Right renal cortex interstitium (tissue), 3 donors: ENCODE data around the gene TOMM6. TPM values are rescaled to one million over a fixed set of nuclear protein-coding genes. Genes with fewer than 3 reads are reported as not detected.
A peak's percentile ranks its signal among the peaks of the same experiment; 100 is the strongest.

ENCODE experiments used
- DNase-seq, 3 donors: peaks; one replicate each; pipeline ENCODE4 v3.0.0-alpha.2; 2013; ENCODE audit warnings: low read depth in 3 of 3, low spot score in 2 of 3
- polyA plus RNA-seq, 3 donors: library from polyadenylated mRNA; unstranded; fragments of 120-200 nt; gene quantifications; one replicate each; pipeline ENCODE4 v1.2.1, GENCODE V29; 2013; ENCODE audit not compliant: insufficient read length in 3 of 3

TOMM6 gene
- 100 to 1,000 TPM; 234 to 257 (median 243) TPM for polyA plus RNA-seq

- peak; percentile 91 to 92 (median 92) for DNase-seq
Observed at GRCh38 chr6:41787219-41787917, at the start of gene TOMM6. TOMM6 (plus strand) TSS chr6:41787694; CDS start chr6:41787698, 4 bp downstream.

GRCh38 chr6:41739041-41739440, 48.5 kb upstream of the TOMM6 start:
- no peak for DNase-seq

DNA sequence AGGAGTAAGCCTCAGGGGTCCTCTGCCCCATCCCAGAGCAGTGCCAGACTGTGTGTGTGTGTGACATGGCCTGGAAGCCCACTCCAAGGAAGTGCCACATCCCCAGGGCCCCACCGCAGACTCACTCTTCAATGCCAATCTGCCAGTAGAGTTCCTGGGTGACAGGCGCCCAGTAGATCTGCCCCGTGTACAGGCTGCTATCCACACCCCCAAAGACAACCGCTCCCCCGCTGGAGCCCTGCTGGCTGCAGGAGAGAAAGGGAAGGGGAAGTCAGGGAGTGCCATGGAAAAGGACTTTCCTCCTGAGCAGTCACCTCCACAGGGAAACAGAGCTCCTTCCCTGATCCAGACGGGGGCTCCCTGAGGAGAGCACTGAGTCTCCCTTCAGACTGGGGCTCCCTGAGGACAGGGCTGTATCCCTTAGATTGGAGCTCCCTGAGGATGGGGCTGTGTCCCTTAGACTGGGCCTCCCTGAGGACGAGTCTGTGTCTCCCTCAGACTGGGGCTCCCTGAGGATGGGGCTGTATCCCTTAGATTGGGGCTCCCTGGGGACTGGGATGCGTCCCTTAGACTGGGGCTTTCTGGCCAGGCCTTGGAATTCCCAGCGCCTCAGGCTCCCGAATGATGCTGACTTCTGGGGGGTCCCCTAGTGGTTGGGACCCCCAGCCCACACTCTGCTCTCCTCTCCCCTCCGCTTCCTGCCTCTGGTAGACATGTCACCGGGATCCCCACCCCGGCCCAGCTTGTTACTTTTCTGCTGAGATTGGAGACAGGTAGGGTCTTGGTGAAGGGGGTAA, 46.9 kb upstream of the TOMM6 start:
- DNase-seq = no peak

DNA sequence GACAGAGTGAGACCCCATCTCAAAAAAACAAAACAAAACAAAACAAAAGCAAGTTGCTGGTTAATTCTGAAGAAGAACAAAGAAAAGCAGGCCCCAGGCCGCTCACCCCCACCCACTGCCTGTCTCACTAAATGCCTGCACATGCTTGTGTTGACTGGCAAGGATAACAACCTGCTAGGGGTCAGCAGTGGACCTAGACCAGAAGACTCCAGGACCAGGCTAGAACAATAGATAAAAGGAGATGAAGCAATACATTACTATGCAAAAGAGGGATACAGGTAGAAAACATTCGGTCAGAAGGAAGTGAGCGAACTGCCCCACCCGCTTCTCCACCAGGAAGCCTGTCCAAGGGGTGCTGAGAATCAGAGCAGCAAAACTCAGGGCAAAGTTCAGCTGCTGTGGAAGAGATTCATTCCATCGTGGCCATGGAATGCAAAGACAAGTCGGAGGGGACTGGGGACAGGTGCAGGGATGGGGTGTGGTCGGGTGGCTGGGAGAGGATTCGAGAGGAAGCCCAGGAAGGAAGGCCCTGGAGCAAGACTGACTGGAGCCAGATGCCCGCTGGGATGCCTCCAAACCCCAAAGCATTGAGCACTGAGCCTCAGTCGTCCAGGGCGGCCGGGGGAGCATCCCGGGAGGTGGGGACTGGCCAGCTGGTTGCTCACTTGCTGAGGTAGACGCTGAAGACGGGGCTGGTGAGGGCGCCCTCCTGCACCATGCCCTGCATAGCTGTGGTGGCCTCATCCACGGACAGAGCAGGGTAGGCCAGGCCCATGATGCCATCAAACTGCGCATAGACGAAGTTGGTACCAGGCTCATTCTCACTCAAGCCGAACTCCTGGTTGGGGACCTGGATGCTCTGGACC, 45.6 kb upstream of the TOMM6 start:
- DNase-seq = no peak

- no peak for DNase-seq
Observed at GRCh38 chr6:41743406-41744235, 43.9 kb upstream of the TOMM6 start.

DNA sequence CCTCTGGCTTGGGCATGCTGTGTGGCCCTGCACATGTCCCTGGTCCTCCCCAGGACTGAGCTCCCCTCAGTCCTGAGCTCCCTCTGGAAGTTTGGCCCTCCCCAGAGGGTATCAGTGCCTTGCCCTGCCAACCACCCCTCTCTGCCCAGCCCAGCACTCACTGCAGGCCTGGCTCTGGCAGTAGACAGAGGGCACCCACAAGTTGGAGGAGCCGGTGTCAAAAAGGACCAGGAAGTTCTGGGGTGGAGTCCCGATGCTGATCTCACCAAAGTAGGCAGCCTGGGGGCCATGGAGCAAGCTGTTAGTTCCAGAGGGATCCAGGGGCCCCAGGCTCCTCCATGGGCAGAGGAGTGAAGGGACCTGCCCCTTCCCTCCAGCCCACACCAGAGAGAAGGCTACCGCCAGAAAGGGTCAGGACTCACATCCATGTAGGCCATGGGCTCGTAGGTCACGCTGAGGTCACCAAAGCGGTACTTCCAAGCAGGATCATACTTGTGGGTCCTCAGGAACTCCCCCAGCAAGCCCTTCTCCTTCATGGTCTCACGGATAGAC, 43.2 kb upstream of the TOMM6 start:
- DNase-seq = no peak

GRCh38 chr6:41746107-41746506, 41.4 kb upstream of the TOMM6 start:
- no peak for DNase-seq

DNA sequence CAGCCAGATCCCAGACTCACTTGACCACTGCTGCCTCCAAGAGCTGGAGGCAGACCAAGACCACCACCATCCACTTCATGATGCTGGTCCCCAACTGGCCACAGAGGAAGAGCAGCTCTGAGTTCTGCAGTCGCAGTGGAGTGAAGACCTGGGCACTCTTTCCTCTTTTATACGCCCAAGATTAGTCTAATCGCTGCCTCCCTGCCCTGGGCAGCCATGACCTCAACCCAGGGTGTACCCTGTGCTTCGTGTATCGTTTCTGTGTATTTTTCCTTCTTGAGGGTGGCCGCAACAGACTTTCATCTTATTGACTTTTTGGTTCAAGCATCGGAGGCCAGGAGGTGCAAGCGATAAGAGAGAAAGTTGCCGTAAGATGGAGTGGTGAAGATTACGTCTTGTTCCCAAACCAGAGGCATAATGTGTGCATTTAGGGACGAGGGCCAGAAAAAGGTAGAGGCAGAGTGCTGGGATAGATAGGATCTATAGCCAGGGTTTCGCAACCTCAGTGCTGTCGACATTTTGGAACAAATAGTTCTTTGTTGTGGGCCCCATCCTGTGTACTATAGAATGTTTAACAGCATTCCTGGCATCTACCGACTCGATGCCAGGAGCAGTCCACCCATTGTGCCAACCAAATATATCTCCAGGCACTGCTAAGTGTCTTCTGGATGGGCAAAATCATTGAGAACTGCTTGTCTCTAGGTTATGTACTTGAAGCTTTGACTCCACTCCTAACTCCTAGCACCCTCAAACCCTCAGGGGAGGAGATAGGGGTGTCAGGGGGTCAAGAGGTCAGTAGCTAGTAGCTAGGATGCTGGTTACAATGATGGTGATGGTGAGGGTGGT, 40.0 kb upstream of the TOMM6 start, which contains the start of gene PGC:
TSS of gene PGC (minus strand) at position 142 of the 846 bp plus-strand sequence. CDS start at position 79, 63 bp downstream.
- DNase-seq = no peak

DNA sequence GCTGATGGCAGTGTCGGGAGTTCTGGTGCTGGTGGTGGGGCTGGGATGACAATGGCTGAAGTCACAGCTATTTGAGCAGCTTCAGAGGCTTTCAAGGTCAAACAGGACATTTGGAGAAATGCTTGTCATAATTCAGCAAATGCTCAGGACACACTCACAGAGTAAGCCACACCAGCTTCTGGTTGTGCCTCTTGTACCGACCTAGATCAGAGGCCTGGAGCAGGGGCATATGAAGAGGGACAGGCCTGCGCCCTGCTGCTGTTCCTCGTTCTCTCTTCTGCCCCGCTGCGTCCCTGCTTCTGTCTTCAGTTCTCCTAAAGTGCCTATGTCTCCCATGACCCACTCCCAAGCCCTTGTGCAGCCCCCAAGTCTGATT, 39.4 kb upstream of the TOMM6 start:
- no peak for DNase-seq

- DNase-seq = no peak
Observed at GRCh38 chr6:41748542-41748941, 39.0 kb upstream of the TOMM6 start.

GRCh38 chr6:41750374-41750773, 37.1 kb upstream of the TOMM6 start:
- no peak for DNase-seq

GRCh38 chr6:41755895-41756294, 31.6 kb upstream of the TOMM6 start:
- DNase-seq = no peak

GRCh38 chr6:41756354-41756753, 31.1 kb upstream of the TOMM6 start:
- DNase-seq = no peak

DNA sequence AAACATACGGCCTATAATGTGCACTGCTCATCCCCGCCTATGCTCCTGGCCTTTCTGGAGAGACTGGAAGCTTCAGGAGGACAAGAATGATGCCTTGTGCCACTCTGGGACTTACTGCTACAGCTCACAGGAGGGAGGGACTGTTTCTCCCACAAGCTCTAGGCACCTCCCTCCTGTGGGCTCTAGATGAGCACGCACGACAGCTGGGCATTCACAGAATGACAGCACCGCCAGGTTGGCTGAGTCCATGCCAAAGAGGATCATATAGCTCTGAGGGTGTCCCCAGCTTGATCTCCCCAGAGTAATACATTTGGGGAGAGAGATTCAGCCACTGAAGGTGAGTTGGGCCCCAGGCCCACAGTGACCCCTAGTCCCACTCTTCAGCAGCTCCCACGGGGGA, 30.2 kb upstream of the TOMM6 start:
- no peak for DNase-seq

DNA sequence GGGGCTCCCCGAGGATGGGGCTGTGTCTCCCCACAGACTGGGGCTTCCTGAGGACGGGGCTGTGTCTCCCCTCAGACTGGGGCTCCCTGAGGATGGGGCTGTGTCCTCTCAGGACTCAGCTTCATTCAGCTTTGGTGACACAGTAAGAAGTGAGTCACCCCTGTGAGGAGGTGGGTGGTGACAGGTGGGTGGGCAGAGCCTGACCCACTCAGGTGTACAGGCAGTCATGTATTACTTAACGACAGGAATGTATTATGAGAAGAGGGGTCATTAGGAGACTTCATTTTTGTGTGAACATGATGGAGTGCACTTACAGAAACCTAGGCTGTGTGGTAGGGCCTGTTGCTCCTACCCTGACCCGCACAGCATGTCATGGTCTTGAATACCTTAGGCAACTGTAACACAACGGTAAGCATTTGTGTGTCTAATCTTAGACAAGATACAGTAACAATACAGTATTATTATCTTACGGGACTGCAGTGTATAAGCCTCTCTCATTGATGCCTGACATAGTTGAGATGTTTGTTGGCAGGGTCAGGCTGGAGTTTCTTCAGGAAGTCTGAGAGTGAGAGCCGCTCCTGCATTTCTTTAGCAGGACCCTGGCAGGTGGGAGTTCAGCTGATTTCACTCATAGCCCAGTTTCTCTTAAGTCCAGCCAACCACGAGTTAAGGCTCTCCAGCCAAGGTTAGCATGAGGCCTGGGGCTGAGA, 29.4 kb upstream of the TOMM6 start:
- DNase-seq = no peak

- no peak for DNase-seq
Observed at GRCh38 chr6:41758641-41759035, 28.9 kb upstream of the TOMM6 start.

DNA sequence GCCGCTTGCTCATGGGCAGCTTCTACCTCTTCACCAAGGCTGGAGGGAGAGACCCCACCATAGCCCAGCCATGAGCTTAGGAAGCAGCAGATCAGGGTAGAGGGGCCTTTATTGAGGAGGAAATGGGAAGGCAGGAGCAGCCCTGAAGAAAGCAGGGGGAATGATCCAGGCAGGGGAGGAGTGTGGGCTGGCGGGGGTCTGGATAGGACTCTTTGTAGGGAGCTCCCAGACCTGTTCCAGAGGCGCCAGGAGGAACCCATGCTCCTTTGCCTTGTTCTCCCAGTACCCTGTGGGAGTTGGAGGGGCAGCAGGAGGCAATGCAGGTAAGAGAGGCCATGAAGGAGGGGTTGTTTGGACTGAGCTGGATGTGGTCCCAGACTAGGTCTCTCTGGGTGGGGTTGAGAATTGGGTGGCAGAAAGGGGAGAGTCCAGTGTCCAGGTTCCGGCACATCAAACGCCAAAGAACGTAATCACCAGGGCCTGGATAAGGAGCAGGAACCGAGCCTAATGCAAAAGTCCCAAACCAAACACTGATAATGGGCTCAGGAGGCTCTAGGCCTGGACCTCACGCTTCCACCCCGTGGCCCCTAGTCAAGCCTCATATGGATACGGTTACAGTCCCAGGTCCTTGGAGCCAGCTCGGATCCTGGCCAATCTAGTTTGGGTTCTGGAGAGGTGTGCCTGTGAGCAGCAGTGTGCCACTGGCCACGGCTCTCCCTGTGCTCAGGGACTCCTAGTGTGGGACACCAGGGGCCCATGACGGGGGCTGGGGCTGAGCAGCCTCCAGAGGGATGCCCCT, 28.2 kb upstream of the TOMM6 start:
- DNase-seq = no peak
